ENCODE results near the gene CCL25.

- TF ChIP-seq, protein P1, sequence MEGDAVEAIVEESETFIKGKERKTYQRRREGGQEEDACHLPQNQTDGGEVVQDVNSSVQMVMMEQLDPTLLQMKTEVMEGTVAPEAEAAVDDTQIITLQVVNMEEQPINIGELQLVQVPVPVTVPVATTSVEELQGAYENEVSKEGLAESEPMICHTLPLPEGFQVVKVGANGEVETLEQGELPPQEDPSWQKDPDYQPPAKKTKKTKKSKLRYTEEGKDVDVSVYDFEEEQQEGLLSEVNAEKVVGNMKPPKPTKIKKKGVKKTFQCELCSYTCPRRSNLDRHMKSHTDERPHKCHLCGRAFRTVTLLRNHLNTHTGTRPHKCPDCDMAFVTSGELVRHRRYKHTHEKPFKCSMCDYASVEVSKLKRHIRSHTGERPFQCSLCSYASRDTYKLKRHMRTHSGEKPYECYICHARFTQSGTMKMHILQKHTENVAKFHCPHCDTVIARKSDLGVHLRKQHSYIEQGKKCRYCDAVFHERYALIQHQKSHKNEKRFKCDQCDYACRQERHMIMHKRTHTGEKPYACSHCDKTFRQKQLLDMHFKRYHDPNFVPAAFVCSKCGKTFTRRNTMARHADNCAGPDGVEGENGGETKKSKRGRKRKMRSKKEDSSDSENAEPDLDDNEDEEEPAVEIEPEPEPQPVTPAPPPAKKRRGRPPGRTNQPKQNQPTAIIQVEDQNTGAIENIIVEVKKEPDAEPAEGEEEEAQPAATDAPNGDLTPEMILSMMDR (IDR thresholded peaks at IDR 0.05 in 8 of 11, conservative IDR thresholded peaks at IDR 0.05 in 3 of 11): no peak
- TF ChIP-seq POLR2A (IDR thresholded peaks at IDR 0.05) (no peak), POLR2AphosphoS5 (IDR thresholded peaks at IDR 0.05) (no peak)
These were observed 45.4 kb downstream of the CCL25 start for GRCh38 chr19:8097681-8098567.
